K562 (cell line): ENCODE data around the gene SCN4A. TPM values are rescaled to one million over a fixed set of nuclear protein-coding genes. Genes with fewer than 3 reads are reported as not detected.

Source experiments
- ATAC-seq: fragments of 200-7000 bp; cut with Tn5 transposase; 3 replicates; pipeline ENCODE4 v1.9.1; 2020; ENCODE audit warnings: moderate library complexity
- BruUV-seq: library from RNA; stranded (reverse); fragments of 400-500 nt; replicated peaks from 2 replicates; lab custom pipeline; 2021; lab: Mats Ljungman, UMichigan
- CTCF ChIA-PET: fragments of 300-600 bp; formaldehyde crosslinking; extraction: SDS; loops from one replicate; lab custom pipeline; 2021; ENCODE audit warnings: low intra/inter-chr PET ratio; lab: Yijun Ruan, JAX
- POLR2A ChIA-PET: fragments of 300-600, 350-650 bp; sonication (Branson Sonifier 250); formaldehyde crosslinking; extraction: SDS; loops from one replicate; lab custom pipeline; 2021; ENCODE audit warnings: antibody characterized with exemption, inconsistent platforms; lab: Yijun Ruan, JAX
- DNase-seq, 4 experiments: peaks; one replicate each; pipeline versions ENCODE4 v3.0.0 to v3.0.0-alpha.2; 2011 to 2018; ENCODE audit warnings: low spot score in 3 of 4, mixed read lengths in 3 of 4; ENCODE audit errors: extremely low read depth in 1 of 4
- FAIRE-seq: peaks from 2 replicates; lab custom pipeline; 2011; peaks lifted over from hg19 to GRCh38; lab: Jason Lieb, UNC
- H2AFZ ChIP-seq: 2 replicates; pipeline ENCODE4 v1.6.0; 2011; ENCODE audit warnings: low read depth, low read length, control low read depth, inconsistent platforms
- H3K27ac ChIP-seq: fragments of 200-600 bp; 3 replicates; pipeline ENCODE4 v1.8.0; 2011; ENCODE audit warnings: low read depth, mild to moderate bottlenecking, control low read depth, inconsistent platforms, low read length, moderate library complexity, mixed read lengths; ENCODE audit errors: extremely low read depth
- H3K27me3 ChIP-seq, 2 experiments: fragments of 300-600 bp in 1 of 2; 2 replicates in 1 of 2; 3 replicates in 1 of 2; pipeline versions ENCODE4 v1.6.0 to v1.8.0; 2011; ENCODE audit warnings: inconsistent platforms in 2 of 2, low read length in 2 of 2, mild to moderate bottlenecking in 1 of 2, mixed read lengths in 1 of 2, moderate library complexity in 1 of 2; ENCODE audit not compliant: control insufficient read depth in 2 of 2, insufficient read depth in 2 of 2
- H3K36me3 ChIP-seq: fragments of 300-600 bp; 3 replicates; pipeline ENCODE4 v1.8.0; 2011; ENCODE audit warnings: mild to moderate bottlenecking, low read length, inconsistent platforms; ENCODE audit not compliant: control insufficient read depth, insufficient read depth
- H3K4me1 ChIP-seq, 2 experiments: fragments of 200-600 bp in 1 of 2; replicated peaks in 1 of 2; 2 replicates in 1 of 2; 3 replicates in 1 of 2; pipeline versions ENCODE4 v1.5.1 to v1.8.0; 2011; ENCODE audit warnings: inconsistent platforms in 2 of 2, low read length in 2 of 2, mild to moderate bottlenecking in 1 of 2, mixed read lengths in 1 of 2, moderate library complexity in 1 of 2; ENCODE audit not compliant: control insufficient read depth in 2 of 2, insufficient read depth in 2 of 2
- H3K4me2 ChIP-seq: 2 replicates; pipeline ENCODE4 v1.6.1; 2011; ENCODE audit warnings: low read length, control low read depth, inconsistent platforms, mixed read lengths; ENCODE audit not compliant: insufficient read depth
- H3K4me3 ChIP-seq: fragments of 200-600 bp; sonication (generic), shearing (Covaris generic); 2 replicates; pipeline ENCODE4 v1.5.1; 2016; ENCODE audit warnings: control low read depth, inconsistent platforms
- H3K79me2 ChIP-seq: fragments of 200-600 bp; 3 replicates; pipeline ENCODE4 v1.8.0; 2011; ENCODE audit warnings: low read length, inconsistent platforms; ENCODE audit not compliant: control insufficient read depth, insufficient read depth
- H3K9ac ChIP-seq, 2 experiments: 2 replicates each; pipeline versions ENCODE4 v1.6.0 to v1.6.1; 2011; ENCODE audit warnings: low read depth in 2 of 2, low read length in 2 of 2, control low read depth in 1 of 2, inconsistent platforms in 1 of 2, mild to moderate bottlenecking in 1 of 2, mixed read lengths in 1 of 2; ENCODE audit not compliant: insufficient read depth in 1 of 2
- H3K9me1 ChIP-seq: one replicate; pipeline ENCODE4 v1.6.0; 2011; ENCODE audit warnings: inconsistent platforms, mild to moderate bottlenecking, low read length, moderate library complexity; ENCODE audit not compliant: control insufficient read depth, insufficient read depth
- H3K9me3 ChIP-seq: replicated peaks from 2 replicates; pipeline ENCODE4 v1.5.1; 2011; ENCODE audit warnings: low read depth, low read length, inconsistent platforms; ENCODE audit not compliant: control insufficient read depth, insufficient read depth
- H4K20me1 ChIP-seq: replicated peaks from 2 replicates; pipeline ENCODE4 v1.6.1; 2011; ENCODE audit warnings: low read length, inconsistent platforms, mixed read lengths; ENCODE audit not compliant: control insufficient read depth, insufficient read depth
- HDAC1 ChIP-seq, 2 experiments: fragments of 450-650 bp; IDR thresholded peaks; 2 replicates each; pipeline ENCODE4 v1.6.1; 2016 to 2017; ENCODE audit warnings: inconsistent platforms in 1 of 2, mild to moderate bottlenecking in 1 of 2, moderate library complexity in 1 of 2
- POLR2G ChIP-seq: fragments of 200-400 bp; formaldehyde crosslinking; IDR thresholded peaks from 2 replicates; pipeline ENCODE4 v1.6.1; 2017; ENCODE audit warnings: low read depth, mild to moderate bottlenecking, antibody characterized with exemption, low read length, moderate library complexity
- ZBTB12 ChIP-seq: fragments of 250-450 bp; sonication (Bioruptor Pico); IDR thresholded peaks from 2 replicates; pipeline ENCODE4 v1.4.0; 2020
- ZHX1 ChIP-seq: fragments of 150-350 bp; conservative IDR thresholded peaks from 2 replicates; pipeline ENCODE4 v1.6.1; 2014; ENCODE audit warnings: low read length
- ZNF347 ChIP-seq: fragments of 450-650 bp; formaldehyde crosslinking; IDR thresholded peaks from 2 replicates; pipeline ENCODE4 v1.4.0; 2020; ENCODE audit warnings: low read depth, mild to moderate bottlenecking, moderate library complexity
- WGBS: fragments of 100-300 bp; shearing (Covaris generic); methylation state at CpG from one replicate; pipeline ENCODE4 v1.1.6; 2016; ENCODE audit warnings: low coverage, mixed read lengths; ENCODE audit not compliant: insufficient coverage; ENCODE audit errors: missing lambda C conversion rate; 5-methylcytosine and 5-hydroxymethylcytosine counted together
- in situ Hi-C: fragments of 300-500 bp; cut with MboI; formaldehyde crosslinking; loops from 4 replicates; pipeline ENCODE4 v1.15.0; 2018; ENCODE audit warnings: inconsistent platforms, mixed read lengths
- intact Hi-C: fragments of 100-400 bp; cut with micrococcal nuclease; formaldehyde crosslinking; loops from 2 replicates; pipeline ENCODE4 v1.14.2; 2022
- polyA plus RNA-seq, 8 experiments: library from polyadenylated mRNA; depleted of rRNA in 4 of 8; stranded (reverse) in 5 of 8; unstranded in 3 of 8; fragments of >200 nt; fragmentation: Nextera tagmentation in 2 of 8; fragmentation: Illumina TruSeq in 1 of 8; extraction: Ambion mirVana in 2 of 8; extraction: Trizol in 1 of 8; gene quantifications; 2 replicates each; pipeline versions ENCODE4 v1.2.1 to v1.2.3, GENCODE V29; 2011 to 2014; ENCODE audit warnings: inconsistent platforms in 1 of 8, missing spikeins in 1 of 8
- total RNA-seq, 7 experiments: library from RNA; depleted of rRNA in 6 of 7; stranded (reverse); fragments of >200 nt in 6 of 7; fragmentation: Illumina TruSeq in 2 of 7; extraction: Trizol in 2 of 7; gene quantifications; 2 replicates each; pipeline versions ENCODE4 v1.2.1 to v1.2.3, GENCODE V29; 2011 to 2021; ENCODE audit warnings: low replicate concordance in 1 of 7
- TF ChIP-seq, protein P1 (sequence below): sonication (generic); formaldehyde crosslinking; IDR thresholded peaks from 2 replicates; pipeline ENCODE4 v1.9.0; 2022; ENCODE audit warnings: mild to moderate bottlenecking, missing genetic modification reagents
- TF ChIP-seq, protein P2 (sequence below): sonication (generic); formaldehyde crosslinking; IDR thresholded peaks from 2 replicates; pipeline ENCODE4 v1.8.1; 2022; ENCODE audit warnings: missing genetic modification reagents

The SCN4A gene
- total and polyA plus RNA-seq, 9 of the 15 experiments (the other 6 are each of a cell fraction or from before 2014, with no cell fraction given), result 0.29 to 2.6 (median 1.4) TPM

DNA sequence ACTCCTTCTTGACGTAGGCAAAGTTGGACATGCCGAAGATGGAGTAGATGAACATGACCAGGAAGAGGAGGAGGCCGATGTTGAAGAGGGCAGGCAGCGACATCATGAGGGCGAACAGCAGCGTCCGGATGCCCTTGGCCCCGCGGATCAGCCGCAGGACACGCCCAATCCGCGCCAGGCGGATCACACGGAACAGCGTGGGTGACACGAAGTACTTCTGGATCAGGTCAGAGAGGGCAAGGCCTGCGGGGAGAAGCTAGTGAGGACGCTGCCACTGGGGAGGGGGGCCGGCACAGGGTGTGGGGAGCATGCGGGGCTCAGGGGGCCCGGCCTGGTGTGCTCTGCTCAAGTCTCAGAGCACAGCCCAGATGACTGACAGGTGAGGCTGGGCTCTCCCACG, 31.0 kb downstream of the SCN4A start:
- TF ChIP-seq, protein P1, sequence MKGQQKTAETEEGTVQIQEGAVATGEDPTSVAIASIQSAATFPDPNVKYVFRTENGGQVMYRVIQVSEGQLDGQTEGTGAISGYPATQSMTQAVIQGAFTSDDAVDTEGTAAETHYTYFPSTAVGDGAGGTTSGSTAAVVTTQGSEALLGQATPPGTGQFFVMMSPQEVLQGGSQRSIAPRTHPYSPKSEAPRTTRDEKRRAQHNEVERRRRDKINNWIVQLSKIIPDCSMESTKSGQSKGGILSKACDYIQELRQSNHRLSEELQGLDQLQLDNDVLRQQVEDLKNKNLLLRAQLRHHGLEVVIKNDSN (CRISPR knock-in tag), result no peak
- TF ChIP-seq ZNF347 (CRISPR knock-in tag) (no peak), ZBTB12 (CRISPR knock-in tag) (no peak), HDAC1 (IDR thresholded peaks at IDR 0.05) (no peak), ZHX1 (no peak), POLR2G (0 out of 2 replicates have a peak, but pooled peaks have one; percentile 16)
- TF ChIP-seq, protein P2, sequence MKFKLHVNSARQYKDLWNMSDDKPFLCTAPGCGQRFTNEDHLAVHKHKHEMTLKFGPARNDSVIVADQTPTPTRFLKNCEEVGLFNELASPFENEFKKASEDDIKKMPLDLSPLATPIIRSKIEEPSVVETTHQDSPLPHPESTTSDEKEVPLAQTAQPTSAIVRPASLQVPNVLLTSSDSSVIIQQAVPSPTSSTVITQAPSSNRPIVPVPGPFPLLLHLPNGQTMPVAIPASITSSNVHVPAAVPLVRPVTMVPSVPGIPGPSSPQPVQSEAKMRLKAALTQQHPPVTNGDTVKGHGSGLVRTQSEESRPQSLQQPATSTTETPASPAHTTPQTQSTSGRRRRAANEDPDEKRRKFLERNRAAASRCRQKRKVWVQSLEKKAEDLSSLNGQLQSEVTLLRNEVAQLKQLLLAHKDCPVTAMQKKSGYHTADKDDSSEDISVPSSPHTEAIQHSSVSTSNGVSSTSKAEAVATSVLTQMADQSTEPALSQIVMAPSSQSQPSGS, result no peak
- Histone ChIP-seq H3K4me1 (peaks cover 3 to 38% of the 10 kb centered on the region in 2 experiments; a peak in 3 of 5 replicates), H3K9me1 (no peaks in the 10 kb centered on the region), H3K79me2 (no peaks in the 10 kb centered on the region), H3K9me3 (no peaks in the 10 kb centered on the region; the same call in 1 of the 2 replicates), H3K27me3 (peaks cover 17 to 50% of the 10 kb centered on the region in 2 experiments; a peak in 4 of 5 replicates), H3K36me3 (no peaks in the 10 kb centered on the region), H3K4me3 (no peak overlapping the region), H3K27ac (no peak overlapping the region), H3K4me2 (no peak overlapping the region), H2AFZ (no peak overlapping the region), H4K20me1 (no peaks in the 10 kb centered on the region; the same call in 1 of the 2 replicates), H3K9ac (no peak overlapping the region)
- no TSS peak for BruUV-seq
- ATAC-seq (no peak), FAIRE-seq (no peak), DNase-seq (no peak)
- intact Hi-C loops (loop anchor here (10.0 kb wide), 1 partner anchor 83 kb away; the partner anchor contains the start of gene ICAM2), in situ Hi-C loops (no loop called here)
- ChIA-PET CTCF (no interaction called here), POLR2A (interaction anchor here (0.6 kb wide), 1 partner anchor 13 kb away, joined by 3 read pairs; no protein-coding TSS in a partner anchor)
- 36% methylated on average over 22 of the region's 23 CpGs for WGBS
